ENCODE results near the gene DIP2C.
"Not testable (repeated sequence)": the region's sequence is repeated elsewhere in the genome, so short reads cannot be mapped to it uniquely, and the experiment has no call there.

Gene DIP2C

DNA sequence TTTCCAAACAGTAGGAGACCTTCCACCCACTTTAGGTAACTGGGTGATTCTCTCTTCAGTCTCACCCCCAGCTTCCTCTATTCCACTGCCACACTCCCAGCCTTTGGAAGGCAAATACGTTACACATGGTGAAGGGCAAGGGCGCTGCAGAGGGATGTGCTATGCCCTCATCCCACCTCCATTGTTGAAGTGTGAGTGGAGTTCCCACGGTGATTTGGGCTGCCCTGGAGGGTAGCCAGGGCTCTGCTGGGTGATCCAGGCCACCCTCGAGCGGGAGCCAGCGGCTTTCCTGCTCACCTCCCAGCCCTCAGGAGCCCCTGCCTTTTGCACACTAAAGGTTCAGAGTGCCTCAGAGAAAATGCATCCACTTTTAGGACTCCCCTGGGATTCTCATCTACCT is 373.1 kb downstream of the DIP2C start:
- no peak for DNase-seq

DNA sequence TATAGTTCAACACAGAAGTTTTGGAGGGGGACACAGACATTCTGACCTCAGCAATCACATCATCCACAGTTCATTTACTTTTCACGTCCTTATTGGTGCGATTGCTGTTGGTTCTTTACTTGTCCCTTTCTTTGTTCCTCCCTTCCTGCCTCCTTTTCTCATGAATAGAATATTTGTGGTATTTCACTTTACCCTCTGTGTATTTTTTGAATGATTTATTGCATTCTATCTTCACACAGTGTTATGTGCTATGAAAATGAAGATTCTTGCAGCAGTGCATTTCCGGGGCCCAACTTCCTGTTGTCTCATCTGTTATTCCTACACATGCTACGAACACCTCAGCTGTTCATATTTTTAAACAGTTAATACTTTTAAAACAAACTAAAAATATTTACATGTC is 374.6 kb downstream of the DIP2C start:
- DNase-seq, result no peak

DNA sequence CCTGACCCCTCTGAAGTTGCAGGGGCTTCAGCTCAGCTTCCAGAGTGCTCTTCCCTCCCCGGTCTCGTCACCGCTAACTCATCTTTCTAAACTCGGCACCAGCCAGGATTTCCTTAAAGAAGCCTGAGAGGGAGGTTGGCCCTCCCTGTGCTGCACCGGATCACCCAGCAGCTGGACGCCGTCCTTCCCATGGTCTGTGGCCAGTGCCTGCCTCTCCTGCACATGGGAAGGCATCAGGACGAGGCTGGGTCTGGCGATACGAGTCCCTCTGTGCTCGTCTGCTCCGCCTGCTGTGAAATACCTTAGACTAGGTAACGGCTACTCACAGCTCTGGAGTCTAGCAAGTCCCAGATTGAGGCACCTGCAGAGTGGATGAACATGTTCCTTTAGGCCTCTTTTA is 375.1 kb downstream of the DIP2C start:
- no peak for DNase-seq

DNA sequence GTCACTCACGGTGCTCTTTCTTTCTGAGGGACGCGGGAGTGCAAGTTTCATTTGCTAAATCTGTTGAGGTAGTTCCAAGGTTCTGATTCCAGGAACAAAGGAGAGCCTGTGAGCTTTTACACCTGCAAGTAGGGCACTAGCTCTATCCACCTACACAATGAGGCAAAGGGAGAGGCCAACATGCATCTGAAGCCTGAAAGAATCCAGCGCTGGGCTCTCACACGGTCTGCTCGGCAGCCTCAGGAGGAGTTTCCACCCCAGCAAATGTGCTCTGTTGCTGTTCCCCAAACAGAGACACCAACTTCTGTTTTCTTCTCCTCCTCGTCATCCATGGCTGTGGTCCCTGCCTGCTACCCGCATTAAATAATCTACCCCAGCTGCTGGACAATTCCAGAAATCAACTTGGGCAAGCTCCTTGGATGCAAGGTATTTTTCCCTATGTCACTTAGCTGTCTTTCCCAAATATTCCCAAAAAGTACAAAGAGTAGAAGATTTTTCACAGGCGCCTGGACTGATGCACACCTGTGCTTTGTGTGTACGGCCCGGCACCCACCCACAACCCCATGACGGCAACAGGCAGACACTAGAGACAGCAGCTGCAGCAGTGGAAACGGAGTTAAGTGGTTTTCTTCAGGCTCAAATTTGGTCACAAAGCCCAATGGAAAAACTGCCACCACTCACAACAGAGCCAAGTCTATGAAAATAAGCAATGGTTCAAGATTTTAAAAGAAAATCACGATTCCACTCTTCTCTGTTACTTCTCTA is 377.4 kb downstream of the DIP2C start:
- DNase-seq, result no peak

DNA sequence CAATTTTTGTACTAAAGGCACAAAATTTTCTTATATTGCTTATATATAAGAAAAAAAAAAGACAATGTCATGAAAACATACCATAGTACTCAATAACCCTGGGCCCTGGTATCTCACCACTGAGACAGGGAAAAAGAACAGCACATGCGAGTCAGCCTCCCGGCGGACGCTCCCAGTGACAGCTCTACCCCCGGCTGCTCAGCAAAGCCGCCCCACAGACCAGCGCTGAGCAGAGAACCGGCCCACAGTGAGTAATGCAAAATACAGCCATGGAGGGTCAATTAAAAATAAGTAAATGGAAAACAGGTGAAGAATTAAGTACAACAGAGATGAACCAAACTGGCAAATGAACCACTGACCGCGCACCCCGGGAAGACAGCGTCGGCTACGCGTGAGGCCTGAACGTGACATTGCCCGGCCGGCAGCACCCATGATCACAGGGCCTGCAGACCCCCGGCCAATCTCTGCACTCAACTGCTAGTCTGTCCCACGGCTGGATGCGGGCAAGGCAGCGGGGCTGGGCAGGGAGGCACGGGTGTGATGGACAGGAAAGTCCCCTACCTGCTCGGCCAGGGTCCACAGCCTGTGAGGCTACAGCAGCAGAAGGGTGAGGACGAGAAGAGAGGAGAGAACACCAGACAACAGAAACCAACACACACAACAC is 378.4 kb downstream of the DIP2C start:
- DNase-seq, result no peak

DNA sequence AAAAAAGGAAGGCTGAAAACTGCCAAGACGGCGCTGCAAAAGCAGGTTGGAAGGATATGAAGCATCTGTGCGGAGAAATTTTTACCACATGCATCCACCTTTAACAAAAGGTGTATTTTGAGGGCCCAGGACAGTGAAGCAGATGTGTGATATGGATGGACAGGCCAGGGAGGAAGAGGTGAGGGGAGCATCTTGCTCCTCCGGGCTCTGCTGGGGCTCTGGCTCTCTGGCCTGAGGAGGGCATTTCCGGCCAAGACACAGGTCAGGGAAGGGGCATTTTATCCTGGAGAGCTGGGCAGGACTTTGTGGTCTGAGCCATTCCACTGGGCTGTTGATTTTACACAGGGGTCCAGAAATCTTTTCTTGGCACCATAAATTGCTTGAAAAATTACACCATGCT is 379.1 kb downstream of the DIP2C start:
- no peak for DNase-seq

DNA sequence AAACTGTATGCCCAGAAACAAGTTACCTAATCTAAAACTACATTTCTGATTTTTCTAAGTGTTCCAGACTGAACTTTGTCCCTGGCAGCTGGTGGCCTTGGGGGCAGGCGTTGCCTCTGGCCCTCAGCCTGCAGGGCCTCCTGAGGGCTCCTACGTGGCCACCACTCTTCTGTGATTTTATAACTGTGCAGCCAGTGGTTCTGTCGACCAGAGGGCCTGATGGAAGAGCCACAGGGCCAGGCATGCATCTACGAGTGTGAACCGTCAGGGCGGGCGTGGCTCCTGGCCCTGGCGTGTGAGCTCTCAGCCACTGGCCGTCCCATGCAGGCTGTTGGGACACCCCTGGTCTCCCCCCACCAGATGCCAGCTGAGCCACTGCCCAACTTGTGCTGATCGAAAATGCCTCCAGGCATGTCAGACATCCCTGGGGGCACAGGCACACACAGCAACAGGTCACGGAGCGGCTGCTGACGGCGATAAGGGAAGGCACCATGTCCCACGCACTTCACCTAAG is 380.8 kb downstream of the DIP2C start:
- no peak for DNase-seq

DNA sequence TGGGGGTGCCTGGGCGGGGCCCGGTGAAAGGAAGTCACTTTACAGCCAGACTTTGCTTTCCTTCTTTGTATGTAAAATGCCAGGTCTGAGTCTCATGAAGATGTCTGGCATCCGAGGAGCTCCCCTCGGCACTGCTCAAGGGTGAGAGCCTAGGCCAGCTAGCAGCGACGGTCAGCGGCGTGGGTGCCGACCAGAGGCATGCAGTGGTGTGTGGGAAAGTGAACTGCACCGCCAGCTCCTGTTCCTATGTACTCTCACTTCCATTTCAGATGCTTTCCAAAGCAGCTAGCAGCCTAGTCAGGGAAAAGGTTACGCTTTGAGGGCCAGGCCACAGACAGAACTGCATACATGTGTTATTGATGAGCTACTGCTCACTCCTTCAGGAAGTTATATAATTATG is 381.4 kb downstream of the DIP2C start:
- DNase-seq, result no peak

DNA sequence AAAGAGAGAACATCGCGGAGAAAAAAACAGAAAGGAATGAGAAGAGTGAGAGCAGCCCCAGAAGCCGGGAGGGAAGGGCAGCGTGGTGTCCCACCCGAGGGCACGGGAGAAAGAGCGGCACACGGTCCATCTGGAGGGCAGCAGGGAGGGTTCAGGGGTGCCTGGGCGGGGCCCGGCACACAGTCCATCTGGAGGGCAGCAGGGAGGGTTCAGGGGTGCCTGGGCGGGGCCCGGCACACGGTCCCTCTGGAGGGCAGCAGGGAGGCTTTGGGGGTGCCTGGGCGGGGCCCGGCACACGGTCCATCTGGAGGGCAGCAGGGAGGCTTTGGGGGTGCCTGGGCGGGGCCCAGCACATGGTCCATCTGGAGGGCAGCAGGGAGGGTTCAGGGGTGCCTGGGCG is 381.8 kb downstream of the DIP2C start:
- DNase-seq, result no peak

DNA sequence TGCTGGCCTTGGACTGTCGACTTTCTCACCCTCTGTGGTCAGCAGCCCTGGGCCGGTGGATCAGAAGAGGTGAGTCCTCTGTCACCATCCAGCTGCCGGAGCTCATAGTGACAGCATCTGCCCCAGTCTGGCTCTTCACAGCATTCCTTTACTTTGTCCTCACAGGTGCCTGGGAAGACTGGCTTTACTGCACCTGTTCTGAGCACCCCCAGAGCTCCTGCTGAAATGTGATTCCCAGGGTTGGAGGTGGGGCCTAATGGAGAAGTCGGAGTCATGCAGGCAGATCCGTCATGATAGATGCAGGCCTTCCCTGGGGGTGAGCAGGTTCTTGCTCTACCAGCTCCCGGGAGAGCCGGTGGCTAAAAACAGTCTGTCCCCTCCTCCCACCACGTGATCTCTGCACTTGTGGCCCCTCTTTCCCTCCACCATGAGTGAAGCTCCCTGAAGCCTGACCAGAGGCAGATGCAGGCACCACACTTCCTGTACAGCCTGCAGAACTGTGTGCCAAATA is 382.7 kb downstream of the DIP2C start:
- DNase-seq, result no peak

DNA sequence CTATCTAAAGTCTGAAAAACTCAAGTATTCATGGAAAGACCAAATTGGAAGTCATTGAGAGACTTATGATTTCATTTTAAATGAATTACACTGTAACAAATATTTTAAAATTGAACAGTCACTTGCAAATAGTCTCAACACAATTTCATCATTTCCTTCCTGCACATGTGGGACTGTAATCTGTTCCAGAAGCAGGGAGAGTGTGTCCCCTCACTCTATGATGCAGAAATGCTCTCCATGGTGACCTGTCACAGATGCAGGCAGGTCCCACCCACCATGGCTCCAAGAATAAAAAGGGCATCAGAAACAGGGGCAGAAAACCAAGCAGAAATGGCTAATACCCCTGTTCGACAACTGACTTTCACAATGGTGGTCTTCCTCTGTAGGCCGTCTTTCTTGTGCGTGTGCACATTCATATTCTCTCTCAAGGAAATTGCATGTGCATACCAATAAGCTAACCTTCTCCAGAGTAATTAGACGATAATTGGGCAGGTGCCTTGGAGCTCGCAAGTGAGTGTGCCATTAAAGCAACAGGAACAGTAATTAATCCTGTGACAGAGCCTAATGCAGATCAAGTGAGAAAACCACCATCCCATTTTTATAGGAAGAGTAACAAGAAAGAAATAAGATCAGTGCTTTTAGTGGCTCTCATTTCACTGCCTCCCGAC is 383.3 kb downstream of the DIP2C start:
- no peak for DNase-seq

DNA sequence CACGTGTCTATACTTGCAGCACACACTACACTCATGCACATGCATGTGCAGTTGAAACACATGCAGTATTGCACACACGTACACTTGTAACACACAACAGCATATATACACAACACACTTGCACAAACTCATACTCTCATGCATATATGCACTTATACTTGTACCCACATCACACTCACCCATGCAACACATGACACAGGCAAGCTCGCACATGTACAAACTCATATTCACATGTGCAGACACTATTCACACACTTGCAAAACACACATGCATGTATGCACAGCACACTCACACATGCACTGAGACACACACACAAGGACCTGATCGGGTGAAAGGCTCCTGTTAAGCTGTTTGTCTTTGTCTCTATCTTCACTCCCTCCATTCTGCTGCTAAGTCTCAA is 384.4 kb downstream of the DIP2C start:
- DNase-seq, result no peak

DNA sequence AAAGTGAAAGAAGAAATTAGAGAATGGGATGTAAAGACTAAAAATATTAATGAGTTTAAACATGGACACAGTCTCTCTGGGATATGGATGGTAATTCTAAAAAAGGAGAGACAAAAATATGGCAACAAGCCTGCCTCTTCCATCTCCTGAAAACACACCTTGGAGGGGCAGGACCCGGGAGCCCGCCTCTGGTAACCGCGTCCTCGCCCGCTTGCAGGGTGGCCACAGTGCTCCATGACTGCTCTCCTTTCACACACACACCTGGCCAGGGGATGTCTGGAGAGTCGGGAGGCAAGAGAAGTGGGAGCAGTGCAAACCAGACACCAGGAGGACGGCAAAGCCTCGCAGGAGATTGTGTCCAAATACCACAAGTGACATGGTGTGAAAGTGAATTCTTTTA is 387.9 kb downstream of the DIP2C start:
- no peak for DNase-seq

DNA sequence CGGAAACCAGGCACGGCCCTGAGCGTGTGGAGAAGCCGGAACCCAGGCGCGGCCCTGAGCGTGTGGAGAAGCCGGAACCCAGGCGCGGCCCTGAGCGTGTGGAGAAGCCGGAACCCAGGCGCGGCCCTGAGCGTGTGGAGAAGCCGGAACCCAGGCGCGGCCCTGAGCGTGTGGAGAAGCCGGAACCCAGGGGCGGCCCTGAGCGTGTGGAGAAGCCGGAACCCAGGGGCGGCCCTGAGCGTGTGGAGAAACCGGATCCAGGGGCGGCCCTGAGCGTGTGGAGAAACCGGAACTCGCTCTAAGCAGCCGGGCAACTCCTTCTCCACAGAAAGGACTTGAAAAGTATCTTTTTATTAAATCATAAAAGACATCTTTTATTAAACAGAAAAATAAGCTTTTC is 388.9 kb downstream of the DIP2C start:
- not testable (repeated sequence) for DNase-seq

DNA sequence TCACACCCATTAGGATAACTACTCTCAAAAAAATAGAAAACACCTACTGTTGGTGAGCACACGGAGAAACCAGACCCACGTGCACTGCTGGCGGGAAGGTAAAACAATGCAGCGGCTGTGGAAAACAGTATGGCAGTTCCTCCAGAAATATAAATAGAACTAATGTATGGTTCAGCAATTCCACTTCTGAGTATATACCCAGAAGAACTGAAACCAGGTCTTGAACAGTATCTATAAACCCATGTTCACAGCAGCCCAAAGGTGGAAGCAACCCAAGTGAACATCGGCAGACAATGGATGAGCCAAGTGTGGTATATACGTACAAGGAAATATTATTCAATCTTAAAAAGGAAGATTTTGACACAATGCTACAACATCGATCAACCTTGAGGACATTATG is 389.5 kb downstream of the DIP2C start:
- DNase-seq, result no peak

DNA sequence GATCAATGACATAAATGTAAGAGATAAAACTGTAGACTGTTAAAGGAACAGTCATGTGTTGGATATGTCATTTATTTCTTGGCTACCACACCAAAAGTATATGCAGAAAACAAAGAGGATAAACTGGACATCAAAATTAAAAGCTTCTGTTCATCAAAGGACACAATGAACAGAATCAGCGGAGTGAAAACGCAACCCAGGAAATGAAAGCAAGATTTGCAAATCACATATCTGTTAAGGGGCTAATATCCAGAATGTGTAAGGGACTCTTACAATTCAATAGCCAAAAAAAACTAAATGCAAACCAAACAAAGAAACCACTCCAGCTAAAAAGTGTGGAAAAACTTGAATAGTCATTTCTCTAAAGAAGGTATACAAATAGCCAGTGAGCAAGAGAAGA is 390.0 kb downstream of the DIP2C start:
- DNase-seq, result no peak

DNA sequence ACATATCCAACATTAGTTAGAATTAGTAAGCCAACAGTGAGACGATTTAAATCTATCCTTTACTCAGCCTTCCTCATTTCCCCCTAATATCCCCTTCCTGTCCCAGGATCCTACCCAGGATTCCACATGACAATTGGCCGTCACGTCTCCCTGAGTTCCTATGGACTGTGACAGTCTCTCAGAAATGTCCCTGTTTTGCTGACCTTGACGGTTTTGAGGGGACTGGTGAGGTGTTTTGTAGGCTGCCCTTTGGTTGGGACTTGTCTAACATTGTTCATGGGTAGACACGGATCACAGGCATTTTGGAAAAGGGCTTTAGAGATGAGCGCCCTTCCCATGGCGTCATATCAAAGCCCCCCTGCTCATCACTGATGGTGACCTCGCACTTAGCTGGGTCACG is 391.4 kb downstream of the DIP2C start:
- DNase-seq, result no peak

DNA sequence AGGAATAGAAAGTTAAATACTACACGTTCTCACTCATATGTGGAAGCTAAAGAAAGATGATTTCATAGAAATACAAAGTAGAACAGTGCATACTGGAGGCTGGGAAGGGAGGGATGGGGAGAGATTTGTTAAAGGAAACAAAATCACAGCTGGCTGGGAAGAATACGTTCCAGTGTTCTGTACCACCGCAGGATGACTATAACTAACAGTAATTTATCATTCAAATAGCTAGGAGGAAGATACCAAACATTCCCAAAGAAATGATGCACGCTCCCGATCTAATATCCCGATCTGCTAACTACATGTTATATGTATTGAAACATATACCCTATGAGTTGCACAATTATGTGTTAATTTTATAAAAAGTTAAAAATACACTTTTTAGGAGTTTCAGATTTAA is 391.9 kb downstream of the DIP2C start:
- DNase-seq, result no peak

DNA sequence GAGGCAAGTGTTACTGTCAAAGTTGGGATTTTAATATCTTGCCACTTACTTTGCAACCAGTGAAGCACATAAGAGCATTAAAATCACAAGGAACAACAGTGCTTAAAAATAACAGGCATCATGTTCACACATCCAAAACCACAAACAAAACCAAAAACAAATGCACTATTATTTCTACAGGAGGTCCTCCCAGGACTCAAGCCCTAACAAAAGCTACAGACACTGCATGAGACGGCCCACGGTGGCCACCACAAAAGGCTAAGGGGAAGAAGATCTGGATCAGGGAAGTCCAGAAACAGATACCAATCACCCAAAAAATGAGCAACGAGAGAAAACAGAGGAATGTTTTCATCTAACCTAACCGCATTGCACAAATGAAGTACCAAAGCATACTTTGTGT is 395.8 kb downstream of the DIP2C start:
- no peak for DNase-seq

DNA sequence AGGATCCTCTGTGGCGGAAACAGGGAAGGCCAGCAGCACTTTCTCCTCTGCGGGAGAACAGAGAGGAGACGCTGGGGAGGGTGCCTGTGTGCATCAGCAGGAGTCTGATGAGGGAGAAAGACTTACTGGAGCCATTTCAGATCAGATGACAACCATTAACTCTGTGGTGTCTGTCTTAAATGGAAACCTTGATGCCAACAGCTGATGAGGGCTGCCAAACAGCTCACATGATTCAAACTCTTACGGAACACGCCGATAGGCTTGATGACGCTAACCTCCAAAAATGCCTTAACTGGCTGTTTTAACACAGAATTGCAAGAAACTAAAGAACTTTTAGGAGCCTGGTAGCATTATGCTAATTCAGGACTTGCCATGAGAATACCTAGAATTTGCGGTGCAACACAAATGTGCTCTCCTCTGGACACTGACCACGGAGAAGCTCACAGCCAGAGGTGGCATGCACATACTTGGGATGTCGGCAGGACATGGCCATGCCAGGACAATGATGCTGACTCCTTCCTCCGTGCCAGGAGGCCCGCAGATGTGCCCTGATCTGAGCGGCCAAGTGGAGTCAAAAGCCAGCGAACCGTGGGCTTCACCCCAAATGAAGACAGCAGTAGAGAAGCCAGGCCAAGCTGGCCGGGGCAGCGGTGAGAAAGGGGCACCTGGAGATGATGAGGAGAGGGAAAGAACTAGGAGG is 399.3 kb downstream of the DIP2C start:
- no peak for DNase-seq

DNA sequence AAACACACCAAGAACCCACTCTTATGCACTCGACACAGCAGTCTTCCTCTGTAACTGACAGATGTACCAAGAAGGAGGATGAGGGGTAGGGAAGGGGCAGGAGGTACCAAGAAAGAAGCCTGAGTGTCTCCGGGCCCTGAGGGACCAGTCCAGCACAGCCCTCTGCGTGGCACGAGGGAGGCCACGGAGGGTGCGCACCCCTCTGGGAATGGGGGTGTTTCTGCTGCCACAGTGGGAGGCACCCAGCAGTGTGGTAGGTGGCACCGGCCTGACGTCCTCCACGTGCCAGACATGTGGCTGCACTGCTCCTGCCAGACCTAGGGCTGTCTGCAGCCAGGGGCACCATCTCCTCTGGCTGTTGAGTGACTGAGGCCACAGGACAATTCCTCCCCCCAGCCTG is 399.9 kb downstream of the DIP2C start:
- no peak for DNase-seq

DNA sequence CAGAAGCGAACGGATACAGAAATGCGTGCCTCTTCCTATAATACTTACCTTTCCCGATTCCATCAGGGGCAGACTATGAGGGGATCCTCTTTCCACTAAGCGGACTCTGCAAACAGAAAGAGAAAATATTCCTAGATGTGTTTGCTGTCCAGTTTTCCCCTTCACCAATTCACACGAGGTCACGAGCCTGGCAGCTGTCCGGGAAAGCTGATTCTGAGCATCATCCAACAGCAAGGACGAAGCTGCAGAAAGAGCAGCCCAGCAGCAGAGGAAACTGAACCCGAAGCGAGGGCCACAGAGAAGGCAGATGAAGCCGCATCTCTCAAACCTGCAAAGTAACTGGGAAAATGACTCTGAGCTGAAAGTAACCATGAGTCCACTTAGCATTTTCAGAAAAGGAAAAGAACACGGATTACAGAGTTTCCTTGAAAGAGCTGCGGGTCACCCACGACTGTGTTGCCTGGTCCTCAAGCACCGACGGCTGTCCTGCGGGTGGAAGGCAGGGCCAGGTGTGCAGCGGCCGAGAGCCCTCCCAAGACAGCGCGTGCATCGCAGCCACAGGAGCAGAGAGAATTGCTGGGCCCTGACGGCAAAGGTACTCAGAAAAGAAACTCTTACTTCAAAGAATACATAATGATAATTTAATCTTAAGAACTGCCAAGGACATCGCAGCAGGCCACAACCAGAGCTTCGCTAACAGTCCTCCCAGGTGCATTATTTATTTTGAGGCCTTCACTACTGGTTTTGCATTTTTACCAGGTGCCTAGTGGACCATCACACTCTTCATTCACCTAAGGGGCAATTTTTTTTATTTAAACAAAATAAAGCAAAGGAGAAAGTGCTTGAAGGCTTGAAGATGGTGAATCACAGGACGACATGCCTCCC is 400.9 kb downstream of the DIP2C start:
- no peak for DNase-seq

All from activated CD4-positive, alpha-beta T cell treated with anti-CD3 and anti-CD28 coated beads, Interleukin-2, amount 50 U/mL, for 1 hour (primary cell).